Thyroid gland (tissue), 4 donors: ENCODE measurements around the gene WDR64.

Source experiments
- CTCF ChIP-seq, 6 experiments: fragments of 200-600 bp in 3 of 6; fragments of 450-650 bp in 3 of 6; sonication (generic) in 3 of 6; IDR thresholded peaks; one replicate each; pipeline ENCODE4 v1.5.1; 2016 to 2019; ENCODE audit warnings: antibody characterized with exemption in 6 of 6, mild to moderate bottlenecking in 2 of 6, inconsistent platforms in 1 of 6, moderate library complexity in 1 of 6
- POLR2A ChIP-seq, 2 donors: fragments of 450-650 bp; IDR thresholded peaks; one replicate each; pipeline ENCODE4 v1.6.1; 2017; ENCODE audit warnings: antibody characterized with exemption in 2 of 2, mild to moderate bottlenecking in 2 of 2, moderate library complexity in 1 of 2

GRCh38 chr1:241744591-241744990 lies 92.5 kb downstream of the WDR64 start:
- TF ChIP-seq CTCF (IDR thresholded peaks at IDR 0.05) (no peak), POLR2A (IDR thresholded peaks at IDR 0.05) (no peak)
